HL-60/S4 treated with retinoic acid at 250 ng/mL for 4 days and 3 days (cell line): ENCODE data around the gene IFI16.

Experiments
- in situ Hi-C: fragments of 300-500 bp; cut with MboI; formaldehyde crosslinking; loops from 2 replicates; pipeline ENCODE4 v1.7.0; 2022; ENCODE audit warnings: low sequenced_read_pairs

Gene IFI16

DNA sequence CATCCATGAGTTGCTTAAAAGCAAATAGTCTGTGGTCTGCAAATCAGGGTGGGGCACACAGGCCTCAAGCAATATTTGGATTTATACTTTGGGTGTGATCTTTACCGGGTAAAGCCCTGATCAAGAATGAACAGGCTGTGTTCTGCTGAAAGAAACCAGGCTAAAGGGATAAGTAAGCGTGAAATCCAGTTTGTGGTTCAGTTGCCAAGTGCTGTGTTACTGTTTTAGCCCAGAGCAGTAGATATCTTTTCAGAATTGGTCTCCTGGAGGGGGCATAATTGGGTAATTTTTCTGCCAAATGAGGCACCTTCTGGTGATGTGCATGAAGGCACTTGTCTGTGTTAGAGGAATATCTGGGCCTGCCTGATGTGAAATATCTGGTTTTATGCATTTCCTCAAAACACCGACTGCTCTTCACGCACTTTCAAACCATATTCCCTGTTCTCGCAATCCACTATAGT, 45.5 kb downstream of the IFI16 start:
- in situ Hi-C loops: loop anchor here (25.0 kb wide), 1 partner anchor 543 kb away; no protein-coding TSS in a partner anchor

DNA sequence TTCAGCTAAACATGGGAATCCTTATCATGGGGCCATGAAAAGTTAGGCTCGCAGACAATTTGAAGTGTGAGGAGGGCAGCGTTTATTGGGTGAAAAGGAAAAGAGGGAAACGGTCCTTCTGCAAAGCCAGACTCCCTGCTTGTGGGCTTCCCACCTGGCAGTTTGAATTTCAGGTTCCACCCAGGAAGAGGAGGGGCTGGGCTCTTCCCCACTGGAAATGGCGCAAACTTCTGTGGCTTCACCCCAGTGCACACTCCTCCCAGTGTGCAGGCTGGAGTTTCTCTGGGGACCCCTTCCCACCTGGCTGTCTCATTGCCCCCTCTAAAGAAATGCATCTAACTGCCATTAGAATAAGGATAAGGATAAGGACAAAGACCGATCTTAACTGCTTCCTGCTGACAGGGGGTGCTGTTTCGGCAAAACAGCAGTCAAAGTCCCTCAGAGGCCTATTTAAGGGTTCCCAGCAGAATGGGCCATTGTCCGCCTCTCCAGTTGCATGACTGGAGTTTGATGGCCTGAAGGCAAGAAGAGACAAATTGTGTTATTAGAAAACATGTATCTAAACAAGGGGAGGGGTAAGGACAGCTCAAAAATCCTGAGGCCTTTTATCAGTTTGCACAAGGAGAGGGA, 46.5 kb downstream of the IFI16 start:
- in situ Hi-C loops: loop anchor here (25.0 kb wide), 1 partner anchor 544 kb away; no protein-coding TSS in a partner anchor

DNA sequence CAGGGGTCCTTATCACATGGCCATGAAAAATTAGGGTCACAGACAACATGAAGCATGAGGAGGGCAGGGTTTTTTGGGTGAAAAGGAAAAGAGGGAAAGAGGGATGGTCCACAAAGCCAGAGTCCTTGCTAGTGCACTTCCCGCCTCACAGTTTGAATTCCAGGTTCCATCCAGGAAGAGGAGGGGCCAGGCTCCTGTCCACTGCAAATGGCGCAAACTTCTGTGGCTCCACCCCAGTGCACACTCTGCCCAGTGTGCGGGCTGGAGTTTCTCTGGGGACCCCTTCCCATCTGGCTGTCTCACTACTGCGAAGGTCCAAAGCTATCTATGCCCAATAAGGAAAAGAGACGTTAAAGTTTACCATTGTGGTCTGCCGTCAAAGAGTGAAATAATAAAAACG, 49.0 kb downstream of the IFI16 start:
- in situ Hi-C loops: loop anchor here (25.0 kb wide), 1 partner anchor 546 kb away; no protein-coding TSS in a partner anchor

DNA sequence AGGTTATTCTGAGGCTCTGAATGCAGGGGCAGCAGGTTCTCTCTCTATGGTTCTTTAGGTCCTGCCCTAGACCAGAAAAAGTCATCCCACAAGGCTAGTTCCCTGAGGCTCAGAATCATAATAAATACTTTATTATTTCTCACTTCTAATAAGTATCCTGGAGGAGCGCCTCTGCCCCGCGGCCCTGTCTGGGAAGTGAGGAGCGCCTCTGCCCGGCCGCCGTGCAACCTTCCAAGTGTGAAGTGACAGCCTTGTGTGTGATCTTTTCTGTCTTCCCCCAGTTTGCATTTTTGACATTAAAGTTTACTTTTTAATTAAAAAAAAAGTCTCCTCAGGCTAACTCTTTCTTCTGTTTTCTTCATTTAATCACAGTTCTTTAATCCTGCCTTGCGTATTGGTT, 55.4 kb downstream of the IFI16 start:
- in situ Hi-C loops: loop anchor here (25.0 kb wide), 1 partner anchor 553 kb away; no protein-coding TSS in a partner anchor

DNA sequence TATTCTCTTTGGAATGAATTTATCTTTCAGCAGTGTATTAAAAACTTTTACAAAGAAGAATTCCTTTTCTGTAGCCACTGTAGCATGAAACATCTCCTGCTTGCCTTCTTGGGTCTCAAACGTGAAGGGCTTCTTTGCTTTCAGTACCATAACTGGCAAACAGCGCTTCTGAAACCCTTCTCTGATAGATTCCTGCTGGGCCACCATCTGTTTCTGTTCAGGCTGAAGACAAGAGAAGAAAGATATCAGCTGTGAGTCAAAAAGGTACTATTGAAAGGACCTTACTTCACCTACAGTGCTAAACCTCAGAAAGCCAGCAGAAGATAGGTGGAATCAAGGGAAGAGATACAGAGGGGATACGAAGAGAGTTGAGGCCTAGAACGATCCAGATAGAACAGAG, 56.4 kb downstream of the IFI16 start:
- in situ Hi-C loops: loop anchor here (25.0 kb wide), 1 partner anchor 554 kb away; no protein-coding TSS in a partner anchor

DNA sequence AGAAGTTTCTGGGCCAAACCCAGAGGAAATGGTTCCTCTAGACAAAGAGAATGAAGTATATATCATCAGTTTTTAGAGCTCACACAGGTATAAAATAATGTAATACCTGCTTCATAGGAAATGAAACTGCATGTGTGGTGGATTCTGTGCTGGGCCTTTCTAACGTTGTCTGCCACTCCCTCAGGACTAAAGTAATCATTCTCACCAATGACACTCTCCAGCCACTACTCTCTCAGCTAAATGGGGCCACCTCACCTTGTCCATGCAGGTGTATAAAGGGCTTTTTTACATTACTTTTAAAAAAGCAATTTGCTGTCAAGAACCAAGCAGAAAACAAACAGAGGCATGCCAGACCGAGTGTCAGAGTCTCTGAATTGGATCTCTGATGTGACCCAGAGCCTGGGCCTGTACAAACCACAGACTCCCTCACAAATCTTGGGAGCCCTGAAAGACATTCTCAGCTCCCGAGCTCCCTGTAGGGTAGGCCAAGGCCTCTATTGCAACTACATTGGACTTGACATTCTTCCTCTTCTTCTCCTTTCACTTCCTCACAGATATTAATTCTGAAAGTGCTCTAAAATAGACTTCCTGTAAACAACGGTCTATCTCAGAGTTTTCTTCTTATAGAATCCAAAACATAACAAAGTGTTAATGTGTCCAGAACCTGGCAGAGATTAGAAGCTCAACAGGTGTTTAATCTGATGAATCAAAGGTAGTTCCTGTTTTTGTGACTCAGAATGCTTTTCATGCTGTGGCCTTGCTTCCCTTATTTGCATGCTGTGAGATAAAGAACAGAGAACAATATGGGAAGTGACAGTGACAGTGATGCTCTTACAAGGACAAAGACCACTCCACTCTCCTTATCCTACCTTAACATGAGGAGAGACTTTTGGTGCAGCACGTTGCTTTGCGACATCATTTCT, 58.3 kb downstream of the IFI16 start:
- in situ Hi-C loops: loop anchor here (25.0 kb wide), 1 partner anchor 556 kb away; no protein-coding TSS in a partner anchor

DNA sequence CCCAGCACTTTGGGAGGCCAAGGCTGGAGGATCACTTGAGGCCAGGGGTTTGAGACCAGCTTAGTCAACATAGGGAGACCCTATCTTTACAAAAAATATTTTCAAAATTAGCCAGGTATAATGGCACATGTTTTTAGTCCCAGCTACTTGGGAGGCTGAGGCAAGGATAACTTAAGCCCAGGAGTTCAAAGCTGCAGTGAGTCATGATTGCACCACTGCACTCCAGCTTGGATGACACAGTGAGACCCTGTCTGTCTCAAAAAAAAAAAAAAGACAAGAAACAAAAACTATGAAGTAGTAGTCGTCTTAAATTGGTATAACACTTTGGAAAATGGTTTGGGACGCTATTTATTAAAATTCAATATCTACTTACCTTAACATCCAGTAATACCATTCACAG, 59.2 kb downstream of the IFI16 start:
- in situ Hi-C loops: loop anchor here (25.0 kb wide), 1 partner anchor 557 kb away; no protein-coding TSS in a partner anchor

DNA sequence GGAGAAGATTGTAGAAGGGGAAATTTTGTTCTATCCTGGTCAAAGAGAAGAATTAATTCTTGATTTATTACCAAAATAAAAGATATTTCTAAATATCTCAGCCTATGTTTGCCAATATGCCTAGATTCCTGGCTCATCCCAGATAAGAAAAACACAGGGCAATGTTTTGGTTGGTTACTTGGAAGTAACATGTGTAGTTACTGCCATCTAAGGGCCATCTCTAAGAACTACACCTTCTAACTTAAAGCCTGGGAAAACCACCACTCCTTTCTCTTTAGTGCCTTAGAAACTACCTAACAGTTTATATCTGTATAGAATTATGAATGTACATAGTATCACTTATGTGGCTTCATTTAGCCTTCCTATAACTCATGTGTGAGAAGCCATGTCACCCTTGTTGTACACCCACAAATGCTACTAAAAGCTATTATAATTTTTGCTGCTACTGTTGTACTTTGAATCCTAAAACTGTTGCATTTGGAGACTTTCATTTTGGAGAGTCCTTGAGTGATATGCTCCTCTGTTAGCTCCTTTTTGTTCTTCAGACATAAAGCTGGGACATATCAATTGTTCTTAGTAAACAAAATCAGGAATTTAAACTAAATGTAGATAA, 62.4 kb downstream of the IFI16 start:
- in situ Hi-C loops: loop anchor here (25.0 kb wide), 1 partner anchor 560 kb away; no protein-coding TSS in a partner anchor

DNA sequence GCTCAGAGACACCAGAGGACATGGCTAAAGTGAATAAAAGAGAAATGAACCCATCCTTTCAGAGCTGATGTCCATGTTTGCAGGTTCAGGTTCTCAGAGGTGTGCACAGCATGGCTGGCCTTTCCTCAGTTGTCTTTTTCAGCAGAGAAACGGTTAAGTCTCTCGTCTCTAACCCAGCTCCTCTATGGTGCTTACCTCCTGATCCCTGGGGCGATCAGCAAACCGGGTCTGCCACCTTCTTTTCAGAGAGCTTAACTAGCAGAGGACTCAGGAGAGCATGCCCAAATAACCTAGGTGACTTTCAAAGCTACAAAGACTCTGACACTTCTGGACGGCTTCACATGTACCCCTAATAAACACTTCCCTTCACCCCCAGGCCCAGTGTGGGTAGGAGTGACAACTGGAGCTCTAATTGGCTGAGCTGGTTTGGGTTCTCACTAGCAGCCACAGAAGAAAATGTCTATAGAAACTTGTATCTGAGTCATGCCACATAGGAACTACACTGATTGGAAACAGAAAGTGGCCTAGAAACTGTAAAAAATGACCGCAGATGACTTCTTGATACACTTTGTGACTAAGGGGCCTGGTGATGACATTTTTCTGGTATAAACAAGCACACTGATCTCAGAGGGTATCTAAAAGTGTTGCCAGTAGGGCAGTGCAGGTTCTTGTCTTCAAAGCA, 66.9 kb downstream of the IFI16 start, which contains the start of gene AIM2:
AIM2 (minus strand) TSS at position 329 of the 682 bp plus-strand sequence. CDS start 3,267 bp downstream, outside the sequence.
- in situ Hi-C loops: no loop called here

DNA sequence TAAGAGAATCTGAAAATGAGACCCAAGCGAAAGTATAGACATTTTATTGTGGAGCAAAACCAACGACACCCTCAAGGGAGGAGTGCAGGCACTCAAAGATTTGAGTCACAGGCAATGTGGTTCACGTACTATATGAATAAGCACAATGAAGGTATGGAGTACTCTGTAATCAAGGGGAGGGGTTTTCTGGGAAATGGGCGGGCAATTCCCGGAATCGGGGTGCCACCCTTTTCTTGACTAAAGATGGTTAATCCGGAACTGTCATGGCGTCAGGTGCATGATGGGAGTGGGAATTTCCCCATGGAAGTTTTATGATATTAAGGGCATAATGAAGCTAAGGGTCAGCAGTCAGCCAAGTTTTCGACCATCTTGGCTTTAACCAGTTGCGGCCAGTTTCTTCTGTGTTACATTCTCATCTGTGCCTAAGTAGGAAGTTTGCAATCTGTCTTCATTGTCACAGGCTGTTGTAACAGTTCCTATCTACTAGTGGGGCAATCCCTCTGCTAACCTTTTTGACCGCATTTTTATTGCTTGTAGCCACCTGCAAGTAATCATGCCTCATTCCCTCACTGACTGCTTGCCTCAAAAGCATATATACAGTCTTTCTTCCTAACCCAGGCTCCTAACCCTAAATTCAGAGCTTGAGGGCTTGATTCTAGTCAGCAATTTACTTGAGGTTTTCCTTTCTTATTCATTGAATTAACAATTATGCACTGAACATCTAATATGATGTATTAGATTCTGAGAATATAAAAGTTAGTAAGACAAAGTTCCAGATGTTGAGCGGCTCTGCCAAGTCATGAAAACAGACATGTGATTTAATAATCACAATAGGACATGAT, 67.6 kb downstream of the IFI16 start:
- in situ Hi-C loops: no loop called here

DNA sequence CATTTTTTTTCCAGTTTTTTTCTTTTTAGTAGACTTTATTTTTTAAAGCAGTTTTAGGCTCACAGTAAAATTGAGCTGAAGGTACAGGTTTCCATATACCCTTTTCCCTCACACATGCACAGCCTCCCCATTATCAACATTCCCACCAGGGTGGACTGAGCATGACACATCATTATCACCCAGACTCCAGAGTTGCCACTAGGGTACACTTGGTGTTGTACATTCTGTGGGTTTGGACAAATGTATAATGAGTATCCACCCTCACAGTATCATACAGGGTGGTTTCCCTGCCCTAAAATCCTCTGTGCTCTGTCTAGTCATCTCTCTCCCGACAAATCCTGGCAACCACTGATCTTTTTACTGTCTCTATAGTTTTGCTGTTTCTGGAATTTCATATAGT, 69.8 kb downstream of the IFI16 start:
- in situ Hi-C loops: no loop called here

DNA sequence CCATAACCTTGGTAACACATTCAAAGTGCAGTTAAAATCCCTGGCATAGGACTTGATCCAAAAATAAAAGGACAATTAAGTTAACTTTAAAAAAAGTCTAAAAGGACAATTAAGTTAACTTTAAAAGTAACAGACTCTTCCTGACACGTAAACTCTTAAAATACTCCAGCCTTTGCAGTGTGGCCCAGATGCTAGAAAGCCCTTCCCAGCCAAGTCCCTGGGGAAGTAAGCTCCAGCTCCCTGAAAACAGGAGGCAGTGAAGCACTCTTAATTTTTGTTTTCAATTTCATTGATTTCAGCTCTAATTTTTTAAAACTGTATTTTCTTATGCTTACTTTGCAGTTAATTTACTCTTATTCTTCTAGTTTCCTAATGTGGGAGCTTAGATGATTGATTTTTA, 71.9 kb downstream of the IFI16 start:
- in situ Hi-C loops: no loop called here

DNA sequence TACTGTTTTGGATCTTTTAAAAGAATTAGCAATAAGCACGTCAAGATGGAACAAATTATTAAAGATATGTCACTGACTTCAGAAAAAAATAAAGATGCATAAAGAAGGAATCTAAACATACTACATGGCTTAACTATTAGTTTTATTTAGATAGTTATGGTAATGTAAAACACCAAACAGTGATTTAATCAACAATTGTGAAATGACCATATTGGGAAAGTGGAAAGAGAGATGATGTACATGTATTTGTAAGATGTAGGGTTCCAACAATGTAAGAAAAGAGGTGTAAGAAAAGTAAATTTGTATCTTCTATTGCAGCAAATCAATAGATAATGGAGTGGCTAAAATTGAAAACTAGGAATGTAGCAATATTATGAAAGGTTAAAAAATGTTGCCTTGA, 73.3 kb downstream of the IFI16 start:
- in situ Hi-C loops: no loop called here

DNA sequence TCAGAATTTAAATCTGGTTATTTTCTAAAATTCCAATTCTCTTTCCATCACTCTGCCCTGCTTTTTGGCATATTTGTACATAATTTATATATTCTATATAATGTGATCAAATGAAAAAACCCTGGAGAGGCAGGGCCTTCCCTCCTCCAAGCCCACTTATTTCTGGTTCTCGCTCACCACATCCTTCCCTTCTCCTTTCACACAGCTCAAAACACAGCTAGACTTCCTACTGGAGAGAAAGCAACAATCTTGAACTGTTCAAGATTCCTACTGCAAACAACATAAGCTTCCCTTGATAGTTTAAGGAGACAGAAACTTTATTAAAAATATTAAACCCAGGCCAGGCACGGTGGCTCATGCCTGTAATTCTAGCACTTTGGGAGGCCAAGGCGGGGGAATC, 74.4 kb downstream of the IFI16 start:
- in situ Hi-C loops: no loop called here

DNA sequence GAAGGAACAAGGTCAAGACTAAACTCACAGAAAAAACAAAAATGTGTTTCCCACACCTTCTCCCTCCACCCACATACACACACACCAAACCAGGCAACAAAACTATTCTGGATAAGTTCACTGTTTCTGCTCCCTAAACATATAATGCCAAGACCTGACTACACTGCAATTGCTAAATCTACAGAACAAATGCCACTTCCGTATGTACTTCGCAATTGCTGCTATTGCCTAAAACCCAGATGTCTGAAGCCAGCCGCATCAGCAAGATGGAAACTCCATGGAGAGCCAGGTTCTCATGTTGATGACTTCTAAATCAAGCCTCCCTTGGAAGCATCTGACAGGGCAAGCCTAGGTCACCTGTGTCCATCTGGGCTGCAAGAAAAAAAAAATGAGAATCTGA, 75.2 kb downstream of the IFI16 start:
- in situ Hi-C loops: no loop called here

DNA sequence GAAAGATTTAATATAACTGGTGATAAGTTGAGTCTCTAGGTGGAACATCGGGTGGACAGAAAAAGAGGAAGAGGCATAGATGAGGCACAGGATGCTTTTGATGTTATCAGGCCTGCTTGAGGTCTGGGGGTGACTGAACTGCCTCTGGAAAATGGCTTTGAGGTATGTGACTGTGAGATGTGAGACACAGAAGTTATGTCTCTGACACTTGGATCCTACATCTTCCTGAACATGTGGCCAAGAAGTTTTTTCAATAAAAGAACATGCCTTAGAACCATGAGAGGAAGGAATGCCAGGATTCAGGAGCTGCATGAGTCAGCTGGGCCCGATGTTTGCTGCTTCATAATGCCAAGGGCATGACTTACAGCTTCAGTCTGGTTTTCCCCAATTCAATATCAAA, 78.3 kb downstream of the IFI16 start:
- in situ Hi-C loops: no loop called here

DNA sequence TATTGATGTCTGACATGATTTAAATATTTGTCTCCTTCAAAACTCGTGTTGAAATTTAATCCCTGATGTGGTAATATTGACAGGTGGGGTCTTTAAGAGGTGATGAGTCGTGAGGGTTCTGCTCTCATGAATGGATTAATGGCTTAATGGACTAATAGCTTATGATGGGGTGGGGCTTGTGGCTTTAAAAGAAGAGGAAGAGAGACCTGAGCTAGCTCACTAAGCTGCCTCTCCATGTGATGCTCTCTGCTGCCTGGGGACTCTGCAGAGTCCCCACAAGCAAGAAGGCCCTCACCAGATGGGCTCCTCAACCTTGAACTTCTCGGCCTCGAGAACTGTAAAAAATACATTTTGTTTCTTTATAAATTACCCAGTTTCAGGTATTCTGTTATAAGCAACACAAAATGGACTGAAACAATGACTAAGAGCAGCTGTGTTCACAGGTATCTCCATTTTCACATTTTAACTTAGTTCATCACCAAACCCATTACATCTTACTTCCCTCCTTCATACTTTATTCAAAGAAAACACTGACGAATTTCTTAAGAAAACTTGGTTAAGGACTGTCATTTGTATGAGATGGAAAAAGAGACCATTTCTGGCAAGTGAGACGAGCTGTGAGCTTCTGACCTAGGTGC, 79.0 kb downstream of the IFI16 start:
- in situ Hi-C loops: no loop called here

DNA sequence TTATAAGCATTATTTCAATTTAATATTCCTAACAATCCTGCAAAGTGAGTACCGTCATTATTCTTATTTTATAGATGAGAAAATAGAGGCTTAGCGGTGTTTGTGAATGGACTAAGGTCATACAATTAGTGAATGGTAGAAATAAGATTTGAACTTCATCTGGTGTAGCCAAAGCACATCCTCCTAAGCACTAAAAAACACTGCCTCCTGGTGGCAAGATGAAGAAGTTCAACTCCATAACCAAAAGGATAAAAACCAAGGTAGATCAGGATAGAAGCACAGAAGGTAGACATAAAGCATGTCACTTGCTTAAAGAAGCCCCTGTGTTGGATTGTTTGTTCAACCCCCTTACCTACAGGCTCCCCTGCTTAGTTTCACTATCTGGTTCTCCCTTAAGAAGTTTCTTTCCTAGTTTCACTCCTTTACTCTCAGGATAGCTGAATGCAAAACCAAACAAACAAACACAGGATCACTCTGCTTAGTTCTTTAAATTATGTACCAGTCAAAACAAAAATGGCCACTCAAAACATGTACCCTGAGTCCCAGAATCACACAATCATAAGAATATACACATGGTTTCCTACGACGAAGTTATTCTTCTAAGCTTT, 79.6 kb downstream of the IFI16 start:
- in situ Hi-C loops: no loop called here
